Psoas muscle (tissue), 8 donors: ENCODE data around the gene LSAMP. TPM values are rescaled to one million over a fixed set of nuclear protein-coding genes. Genes with fewer than 3 reads are reported as not detected.
"Not testable (repeated sequence)": the region's sequence is repeated elsewhere in the genome, so short reads cannot be mapped to it uniquely, and the experiment has no call there.

Experiments used
- ATAC-seq, 4 donors: fragments of 200-7000 bp; cut with Tn5 transposase; one replicate each; pipeline ENCODE4 v1.9.1; 2020; ENCODE audit warnings: moderate library complexity in 3 of 4, mild to moderate bottlenecking in 2 of 4
- DNase-seq, 2 donors: peaks; one replicate each; pipeline ENCODE4 v3.0.0-alpha.2; 2020
- H3K27ac ChIP-seq: fragments of 200-600 bp; one replicate; pipeline ENCODE4 v1.8.0; 2022
- H3K27me3 ChIP-seq, 3 donors: fragments of 200-600 bp in 1 of 3; one replicate each; pipeline versions ENCODE4 v1.6.1 to v1.8.0; 2013 to 2022; ENCODE audit warnings: low read length in 2 of 3, mild to moderate bottlenecking in 2 of 3, moderate library complexity in 1 of 3; ENCODE audit not compliant: insufficient read depth in 3 of 3
- H3K36me3 ChIP-seq, 2 donors: fragments of 200-600 bp in 1 of 2; one replicate each; pipeline versions ENCODE4 v1.6.1 to v1.8.0; 2013 to 2022; ENCODE audit warnings: low read depth in 1 of 2, mild to moderate bottlenecking in 1 of 2, moderate library complexity in 1 of 2; ENCODE audit not compliant: insufficient read depth in 1 of 2
- H3K4me1 ChIP-seq: fragments of 200-600 bp; one replicate; pipeline ENCODE4 v1.8.0; 2022
- H3K4me3 ChIP-seq: fragments of 200-600 bp; one replicate; pipeline ENCODE4 v1.8.0; 2022; ENCODE audit warnings: mild to moderate bottlenecking
- H3K9me3 ChIP-seq: fragments of 200-600 bp; one replicate; pipeline ENCODE4 v1.8.0; 2022
- WGBS, 3 donors: extraction: QIAGEN DNeasy Blood & Tissue Kit; methylation state at CpG; one replicate each; pipeline versions ENCODE4 v1.1.6 to v1.1.7; 2013; 5-methylcytosine and 5-hydroxymethylcytosine counted together
- intact Hi-C, 2 donors: fragments of 100-400 bp; cut with DNase I; formaldehyde crosslinking; loops; one replicate each; pipeline versions ENCODE4 v1.11.0 to v1.14.2; 2022
- polyA plus RNA-seq, 3 donors: library from polyadenylated mRNA; stranded (reverse); fragments of 200-250 nt; gene quantifications; one replicate each; pipeline ENCODE4 v1.2.3, GENCODE V29; 2013
- total RNA-seq, 4 donors: library from RNA; stranded (reverse); fragmentation: NEBNext Ultra II Directional in 2 of 4; extraction: Animal tissue kit (Norgen Biotek cat#: 25700) in 2 of 4; gene quantifications; one replicate each; pipeline versions ENCODE4 v1.2.1 to v1.2.4, GENCODE V29; 2021 to 2023
- TF ChIP-seq, protein P1 (sequence below): fragments of 200-600 bp; IDR thresholded peaks from one replicate; pipeline ENCODE4 v1.8.0; 2022; ENCODE audit warnings: antibody characterized with exemption
- donor health status: healthy with polysubstance abuse.
- donor health status: DM: no; HTN: no; CAD: no; lungs with moderate emphysema.
- donor health status: Bipolar disorder and iron deficiency.
- donor health status: healthy.
- donor health status: DM: yes; HTN: yes; CAD: no.
- donor health status: DM: no; HTN: no; CAD: no.
- donor health status: DM: no; HTN: no; CAD: no.
- donor health status: DM: yes; HTN: yes; CAD: no.

Gene LSAMP
- total and polyA plus RNA-seq, 7 donors = 0.01 to 0.17 (median 0.04) TPM; not detected in 4

DNA sequence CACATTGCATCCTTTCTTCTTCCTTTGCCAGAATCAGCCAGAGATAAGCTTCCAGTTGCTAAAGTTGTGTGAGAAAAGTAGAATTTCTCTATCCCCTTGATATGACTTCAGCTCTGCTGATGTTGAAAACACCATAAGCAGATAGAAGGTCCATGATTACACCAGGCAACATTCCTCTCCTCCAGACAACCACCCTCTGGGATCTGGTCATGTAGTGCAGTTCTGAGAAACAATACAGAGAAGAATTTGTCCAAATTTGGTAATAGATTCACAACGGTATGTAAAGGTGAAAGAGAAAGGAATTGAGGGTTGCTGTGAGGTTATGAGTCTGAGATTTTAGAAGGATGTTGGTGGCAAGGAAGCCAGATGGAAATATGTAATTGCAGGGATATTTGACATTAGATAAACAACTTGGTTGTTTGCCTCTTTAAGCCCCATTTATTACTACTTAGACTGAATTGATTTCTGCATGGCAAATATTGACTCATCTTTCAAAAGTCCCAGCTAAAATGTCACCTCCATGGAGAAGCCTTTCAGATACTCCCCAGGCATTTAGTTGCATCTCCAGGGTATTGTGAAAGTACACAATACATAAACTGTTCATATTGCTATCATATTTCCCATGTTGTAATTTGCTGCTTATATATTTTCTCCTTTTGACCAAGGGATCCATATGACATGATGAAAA, 687.1 kb downstream of the LSAMP start:
- Histone ChIP-seq H3K27me3 (no peaks in the 10 kb centered on the region), H3K4me1 (no peaks in the 10 kb centered on the region), H3K9me3 (no peaks in the 10 kb centered on the region), H3K36me3 (no peaks in the 10 kb centered on the region), H3K27ac (no peak overlapping the region), H3K4me3 (no peak overlapping the region)
- intact Hi-C loops = no loop called here
- DNase-seq = no peak
- TF ChIP-seq, protein P1, sequence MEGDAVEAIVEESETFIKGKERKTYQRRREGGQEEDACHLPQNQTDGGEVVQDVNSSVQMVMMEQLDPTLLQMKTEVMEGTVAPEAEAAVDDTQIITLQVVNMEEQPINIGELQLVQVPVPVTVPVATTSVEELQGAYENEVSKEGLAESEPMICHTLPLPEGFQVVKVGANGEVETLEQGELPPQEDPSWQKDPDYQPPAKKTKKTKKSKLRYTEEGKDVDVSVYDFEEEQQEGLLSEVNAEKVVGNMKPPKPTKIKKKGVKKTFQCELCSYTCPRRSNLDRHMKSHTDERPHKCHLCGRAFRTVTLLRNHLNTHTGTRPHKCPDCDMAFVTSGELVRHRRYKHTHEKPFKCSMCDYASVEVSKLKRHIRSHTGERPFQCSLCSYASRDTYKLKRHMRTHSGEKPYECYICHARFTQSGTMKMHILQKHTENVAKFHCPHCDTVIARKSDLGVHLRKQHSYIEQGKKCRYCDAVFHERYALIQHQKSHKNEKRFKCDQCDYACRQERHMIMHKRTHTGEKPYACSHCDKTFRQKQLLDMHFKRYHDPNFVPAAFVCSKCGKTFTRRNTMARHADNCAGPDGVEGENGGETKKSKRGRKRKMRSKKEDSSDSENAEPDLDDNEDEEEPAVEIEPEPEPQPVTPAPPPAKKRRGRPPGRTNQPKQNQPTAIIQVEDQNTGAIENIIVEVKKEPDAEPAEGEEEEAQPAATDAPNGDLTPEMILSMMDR = no peak
- ATAC-seq = no peak
- 69 to 72% (median 69%) methylated on average over 1 of the region's 1 CpG for WGBS, 3 donors

DNA sequence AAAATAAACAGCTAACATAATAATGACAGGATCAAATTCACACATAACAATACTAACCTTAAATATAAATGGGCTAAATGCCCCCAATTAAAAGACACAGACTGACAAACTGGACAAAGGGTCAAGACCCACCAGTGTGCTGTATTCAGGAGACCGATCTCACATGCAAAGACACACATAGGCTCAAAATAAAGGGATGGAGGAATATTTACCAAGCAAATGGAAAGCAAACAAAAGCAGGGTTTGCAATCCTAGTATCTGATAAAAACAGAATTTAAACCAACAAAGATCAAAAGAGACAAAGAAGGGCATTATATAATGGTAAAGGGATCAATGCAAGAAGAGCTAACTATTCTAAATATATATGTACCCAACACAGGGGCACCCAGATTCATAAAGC, 692.3 kb downstream of the LSAMP start:
- intact Hi-C loops, H3K36me3 ChIP-seq: not testable (repeated sequence)
- WGBS, 3 donors = 35 to 98% (median 88%) methylated on average over 1 of the region's 1 CpG

More for the DNA sequence above, 692.3 kb downstream of the LSAMP start:
- ATAC-seq, H3K4me3 ChIP-seq, H3K4me1 ChIP-seq, H3K27me3 ChIP-seq, H3K27ac ChIP-seq, H3K9me3 ChIP-seq, DNase-seq: not testable (repeated sequence)
